NCI-H1930 (cell line): ENCODE data around the gene CDC42EP1.
"Not testable (repeated sequence)": the region's sequence is repeated elsewhere in the genome, so short reads cannot be mapped to it uniquely, and the experiment has no call there.

Experiments
- DNase-seq, 2 experiments: peaks; one replicate each; lab custom pipeline; 2025; lab: John Stamatoyannopoulos, UW

Gene CDC42EP1

DNA sequence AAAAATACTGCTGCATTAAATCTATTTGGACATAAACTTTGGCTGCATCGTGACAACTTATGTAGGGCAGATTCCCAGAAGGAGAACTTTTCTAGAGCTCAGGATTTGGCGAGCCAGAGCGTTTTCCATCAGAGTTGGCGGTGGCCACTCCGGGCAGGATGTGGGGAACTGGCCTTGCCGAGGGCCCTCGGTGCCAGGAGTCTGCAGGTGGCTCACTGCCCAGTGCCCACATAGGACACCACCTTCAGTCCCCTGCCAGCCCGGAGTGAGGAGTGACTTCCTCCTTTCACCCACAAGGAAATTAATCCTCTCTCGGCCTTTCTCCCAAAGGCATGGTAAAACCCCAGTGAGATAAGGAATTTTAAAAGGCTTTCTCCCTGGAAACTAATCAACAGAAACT lies 21.2 kb downstream of the CDC42EP1 start:
- no peak for DNase-seq

DNA sequence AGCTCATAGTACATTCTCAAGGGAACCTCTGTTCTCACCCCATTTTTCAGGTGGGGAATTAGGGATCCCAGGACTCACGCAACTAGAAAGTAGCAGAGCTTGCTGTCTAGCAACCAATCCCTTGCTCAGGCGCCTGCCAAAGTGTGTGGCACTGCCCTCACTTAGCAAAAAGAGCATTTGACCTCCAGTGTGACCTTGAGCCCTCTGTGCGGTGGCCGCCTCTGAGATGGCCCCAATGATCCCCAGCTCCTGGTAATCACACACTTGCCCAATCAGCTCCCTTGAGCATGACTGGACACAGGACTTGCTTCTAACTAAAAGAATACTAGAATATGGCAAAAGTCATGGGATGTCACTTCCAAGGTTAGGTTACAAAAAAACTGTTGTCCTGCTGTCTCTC lies 22.2 kb downstream of the CDC42EP1 start:
- no peak for DNase-seq

DNA sequence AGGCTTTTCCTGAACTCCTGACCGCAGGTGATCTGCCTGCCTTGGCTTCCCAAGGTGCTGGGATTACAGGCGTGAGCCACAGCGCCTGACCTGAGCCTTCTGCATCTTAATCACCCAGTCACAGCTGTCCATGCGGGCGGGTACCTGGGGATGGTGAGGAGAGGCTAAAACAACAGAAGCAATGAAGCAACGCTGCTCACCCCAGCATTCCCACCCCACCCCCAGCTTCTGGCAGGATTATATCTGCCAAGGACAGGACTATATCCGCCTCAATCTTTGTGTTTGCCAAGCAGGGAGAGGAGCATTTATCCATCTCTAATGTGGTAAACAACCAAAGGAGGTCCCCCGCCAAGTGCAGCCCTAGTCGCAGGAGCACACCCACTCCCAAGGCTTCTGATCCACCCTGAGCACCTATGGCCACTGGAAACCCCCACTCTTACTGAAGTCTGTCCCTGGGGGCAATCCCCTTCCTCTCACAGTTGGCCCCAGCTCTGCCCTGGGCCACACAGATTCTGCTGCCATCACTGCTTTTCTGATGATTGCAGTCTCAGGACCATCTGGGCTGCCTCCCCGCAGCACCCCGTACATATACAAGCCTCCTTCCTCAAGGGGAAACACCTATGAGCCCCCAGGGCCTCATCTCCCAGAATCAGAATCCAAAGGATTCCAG lies 28.4 kb downstream of the CDC42EP1 start:
- no peak for DNase-seq

DNA sequence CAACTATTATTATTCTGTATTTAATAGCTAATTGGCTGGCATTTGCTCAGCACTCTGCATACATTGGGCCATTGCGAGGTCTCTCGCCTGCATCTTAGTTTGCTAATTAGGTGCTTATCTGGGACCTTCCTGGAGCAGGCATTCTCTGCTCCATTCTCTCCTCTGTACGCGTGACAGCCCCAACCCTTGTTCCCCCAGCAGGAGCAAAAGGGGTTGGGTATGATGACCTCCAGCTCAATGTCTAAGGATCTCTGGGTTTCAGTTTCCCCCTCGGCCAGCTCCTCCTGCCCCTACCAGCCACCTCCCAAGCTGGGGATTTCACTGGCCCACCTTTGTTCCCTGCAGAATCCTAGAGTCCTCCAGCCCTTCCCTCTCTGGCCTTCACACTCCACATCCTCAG lies 29.4 kb downstream of the CDC42EP1 start:
- no peak for DNase-seq

DNA sequence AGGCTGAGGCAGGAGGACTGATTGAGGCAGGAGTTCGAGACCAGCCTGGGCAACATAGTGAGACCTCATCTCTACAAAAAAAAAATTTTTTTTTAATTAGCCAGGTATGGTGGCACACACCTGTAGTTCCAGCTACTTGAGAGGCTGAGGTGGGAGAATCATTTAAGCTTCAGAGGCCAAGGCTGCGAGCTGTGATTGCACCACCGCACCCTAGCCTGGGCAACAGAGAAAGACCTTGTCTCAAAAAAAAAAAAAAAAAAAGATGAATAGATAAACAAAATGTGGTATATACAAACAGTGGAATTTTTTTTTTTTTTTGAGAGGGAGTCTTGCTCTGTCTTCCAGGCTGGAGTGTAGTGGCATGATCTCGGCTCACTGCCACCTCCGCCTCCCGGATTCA lies 30.8 kb downstream of the CDC42EP1 start:
- not testable (repeated sequence) for DNase-seq

DNA sequence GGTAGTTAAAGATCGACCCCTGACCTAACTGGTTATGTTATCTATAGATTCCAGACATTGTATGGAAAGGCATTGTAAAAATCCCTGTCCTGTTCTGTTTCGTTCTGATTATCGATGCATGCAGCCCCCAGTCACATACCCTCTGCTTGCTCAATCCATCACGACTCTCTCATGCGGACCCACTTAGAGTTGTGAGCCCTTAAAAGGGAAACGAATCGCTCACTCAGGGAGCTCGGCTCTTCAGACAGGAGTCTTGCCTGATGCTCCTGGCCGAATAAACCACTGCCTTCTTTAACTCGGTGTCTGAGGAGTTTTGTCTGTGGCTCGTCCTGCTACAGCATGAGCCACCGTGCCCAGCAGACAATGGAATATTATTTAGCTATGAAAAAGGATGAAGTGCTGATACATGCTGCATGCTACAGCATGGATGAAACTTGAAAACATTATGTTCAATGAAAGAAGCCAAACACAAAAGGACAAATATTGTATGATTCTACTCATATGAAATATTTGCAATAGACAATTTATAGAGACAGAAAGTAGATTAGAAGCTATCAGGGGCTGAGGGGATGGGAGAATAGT lies 31.6 kb downstream of the CDC42EP1 start:
- DNase-seq: no peak

DNA sequence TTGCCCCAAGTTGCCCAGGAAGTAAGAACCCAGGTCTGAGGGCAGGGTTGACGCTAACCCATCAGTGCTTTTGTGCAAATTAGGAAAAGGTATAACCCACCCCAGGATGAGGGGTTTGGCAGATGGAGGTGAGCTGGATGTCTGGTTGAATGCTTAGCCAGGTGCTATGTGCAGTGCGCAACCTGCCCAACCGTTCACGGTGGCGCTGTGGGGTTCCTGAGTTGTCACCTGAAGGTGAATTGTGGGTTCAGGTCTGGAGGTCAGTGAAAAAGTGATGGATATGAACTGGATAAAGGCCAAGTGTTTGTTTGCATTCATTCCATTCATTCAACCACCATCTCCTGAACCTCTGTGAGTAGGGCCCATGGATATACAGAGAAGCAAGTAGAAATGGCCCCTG lies 34.0 kb downstream of the CDC42EP1 start:
- DNase-seq: no peak

DNA sequence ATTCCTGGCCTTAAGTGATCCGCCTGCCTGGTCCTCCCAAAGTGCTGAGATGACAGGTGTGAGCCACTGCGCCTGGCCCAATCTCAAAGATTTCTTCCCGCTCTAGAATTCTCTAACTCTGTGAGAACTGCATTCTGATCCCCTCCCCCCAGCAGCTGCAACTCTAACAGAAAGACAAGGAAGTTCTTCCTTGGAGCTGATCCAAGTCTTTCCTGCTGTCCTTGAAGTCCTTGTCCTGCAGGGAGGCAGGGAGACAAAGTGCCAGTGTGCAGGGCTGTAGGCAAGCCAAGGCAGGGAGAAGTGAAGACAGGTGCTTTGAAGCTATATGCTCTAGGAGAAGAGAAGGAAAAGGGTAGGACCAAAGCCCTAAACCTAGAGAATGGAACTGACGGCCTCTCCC lies 38.9 kb downstream of the CDC42EP1 start:
- no peak for DNase-seq

DNA sequence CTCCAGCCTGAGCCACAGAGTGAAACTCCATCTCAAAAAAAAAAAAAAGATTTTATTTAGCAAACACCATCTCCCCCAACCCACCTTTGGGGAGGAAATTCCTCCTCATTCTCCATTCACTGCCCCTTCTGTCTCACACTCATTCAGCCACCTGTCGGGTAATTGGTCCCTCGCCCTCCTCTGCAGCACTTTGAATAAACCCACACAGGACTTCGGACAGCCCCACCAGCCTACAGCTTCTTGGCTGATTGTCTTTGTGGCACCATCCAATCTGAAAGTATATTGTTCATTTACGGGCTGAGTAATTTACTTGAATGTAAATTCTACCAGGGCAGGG lies 40.9 kb downstream of the CDC42EP1 start:
- DNase-seq: no peak

DNA sequence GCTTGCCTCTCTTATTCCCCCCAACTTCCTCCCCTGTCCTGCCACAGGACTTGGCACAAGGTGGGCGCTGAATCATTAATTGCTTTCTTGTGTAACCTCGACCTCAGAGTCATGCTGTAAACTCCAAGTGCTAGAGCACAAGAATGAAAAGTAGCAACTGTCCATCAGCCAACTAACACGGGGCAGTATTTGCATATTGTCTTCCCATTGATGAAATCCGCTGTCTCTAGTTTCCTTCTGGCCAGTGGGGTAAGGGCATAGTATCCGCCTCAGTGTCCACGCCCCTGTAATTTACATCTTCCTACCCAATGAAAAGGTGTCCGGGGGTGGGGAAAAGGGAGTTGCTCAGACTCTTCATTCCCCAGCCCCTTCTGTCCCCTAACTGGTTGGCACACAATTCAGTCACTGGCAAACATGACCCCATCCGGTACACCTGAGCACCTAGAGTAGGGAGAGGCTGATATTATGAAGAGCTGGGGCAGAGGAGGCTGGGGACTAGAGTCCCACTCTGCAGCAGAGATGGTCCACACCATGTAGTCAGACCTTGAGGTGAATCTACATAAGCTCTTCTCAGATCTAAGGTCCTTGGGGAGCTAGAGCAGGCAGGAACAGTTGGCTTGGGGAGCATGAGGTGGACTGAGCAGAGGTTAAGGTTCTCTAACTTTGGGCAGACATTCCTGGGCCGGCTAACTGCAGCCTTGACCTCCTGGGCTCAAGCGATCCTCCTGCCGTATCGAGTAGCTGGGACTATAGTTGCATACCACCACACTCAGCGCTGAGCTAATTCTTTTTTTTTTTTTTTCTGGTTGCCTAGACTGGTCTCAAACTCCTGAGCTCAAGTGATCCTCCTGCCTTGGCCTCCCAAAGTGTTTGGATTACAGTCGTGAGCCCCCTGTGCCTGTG lies 41.5 kb downstream of the CDC42EP1 start:
- no peak for DNase-seq

DNA sequence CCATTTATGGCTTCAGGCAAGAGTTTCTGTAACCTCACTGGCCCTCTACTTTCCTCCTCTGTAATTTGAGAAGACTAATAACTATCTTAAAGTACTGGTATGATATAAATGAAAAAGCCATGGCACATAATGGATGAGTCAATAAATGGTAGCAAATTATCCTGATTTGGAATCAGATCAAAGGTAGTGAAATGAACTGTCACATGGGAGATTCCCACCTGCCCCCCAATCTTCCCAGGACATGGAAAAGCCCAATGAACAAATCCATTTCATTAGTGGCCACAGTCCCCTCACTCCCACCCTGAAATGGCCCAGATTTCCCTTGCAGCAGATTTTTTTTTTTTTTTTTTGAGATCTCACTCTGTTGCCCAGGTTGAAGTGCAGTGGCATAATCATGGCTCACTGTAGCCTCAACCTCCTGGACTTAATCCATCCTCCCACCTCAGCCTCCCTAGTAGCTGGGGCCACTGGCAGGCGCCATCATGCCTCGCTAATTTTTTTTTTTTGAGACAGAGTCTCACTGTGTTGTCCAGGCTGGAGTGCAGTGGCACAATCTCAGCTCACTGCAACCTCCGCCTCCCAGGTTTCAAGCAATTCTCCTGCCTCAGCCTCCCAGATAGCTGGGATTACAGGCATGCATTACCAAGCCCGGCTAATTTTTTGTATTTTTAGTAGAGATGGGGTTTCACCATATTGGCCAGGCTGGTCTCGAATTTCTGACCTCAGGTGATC lies 42.4 kb downstream of the CDC42EP1 start:
- DNase-seq: not testable (repeated sequence)

DNA sequence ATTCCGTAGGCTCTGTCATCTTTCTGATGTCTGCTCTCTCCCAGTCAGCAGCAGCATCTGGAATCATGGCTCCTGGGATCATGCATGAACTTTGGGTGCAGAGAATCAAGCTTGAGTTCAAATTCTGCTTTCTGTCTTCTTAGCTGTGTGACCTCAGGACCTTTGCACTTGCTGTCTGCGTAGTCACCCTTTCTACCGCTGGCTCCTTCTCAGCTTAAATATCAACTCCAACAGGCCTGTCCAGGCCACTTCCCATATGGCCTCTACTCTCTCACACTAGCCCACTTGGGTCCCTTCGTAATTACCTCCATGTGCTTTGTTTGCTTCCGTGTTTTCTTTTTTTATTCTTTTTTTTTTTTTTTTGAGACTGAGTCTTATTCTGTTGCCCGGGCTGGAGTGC lies 43.8 kb downstream of the CDC42EP1 start:
- DNase-seq: no peak

DNA sequence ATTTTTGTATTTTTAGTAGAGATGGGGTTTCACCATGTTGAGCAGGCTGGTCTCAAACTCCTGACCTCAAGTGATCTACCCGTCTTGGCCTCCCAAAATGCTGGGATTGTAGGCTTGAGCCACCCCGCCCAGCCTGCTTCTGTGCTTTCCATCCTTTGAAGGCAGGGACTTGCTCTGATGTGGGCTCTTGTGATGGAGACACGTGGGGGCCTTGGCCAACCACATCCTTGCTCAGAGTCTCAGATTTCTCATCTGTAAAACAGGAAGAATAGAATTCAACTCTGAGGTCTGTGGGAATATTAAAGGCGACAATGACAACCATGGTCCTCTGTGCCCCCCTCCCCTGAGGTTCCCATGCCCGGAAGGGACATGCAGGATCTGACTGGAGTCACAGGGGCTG lies 44.6 kb downstream of the CDC42EP1 start:
- no peak for DNase-seq

DNA sequence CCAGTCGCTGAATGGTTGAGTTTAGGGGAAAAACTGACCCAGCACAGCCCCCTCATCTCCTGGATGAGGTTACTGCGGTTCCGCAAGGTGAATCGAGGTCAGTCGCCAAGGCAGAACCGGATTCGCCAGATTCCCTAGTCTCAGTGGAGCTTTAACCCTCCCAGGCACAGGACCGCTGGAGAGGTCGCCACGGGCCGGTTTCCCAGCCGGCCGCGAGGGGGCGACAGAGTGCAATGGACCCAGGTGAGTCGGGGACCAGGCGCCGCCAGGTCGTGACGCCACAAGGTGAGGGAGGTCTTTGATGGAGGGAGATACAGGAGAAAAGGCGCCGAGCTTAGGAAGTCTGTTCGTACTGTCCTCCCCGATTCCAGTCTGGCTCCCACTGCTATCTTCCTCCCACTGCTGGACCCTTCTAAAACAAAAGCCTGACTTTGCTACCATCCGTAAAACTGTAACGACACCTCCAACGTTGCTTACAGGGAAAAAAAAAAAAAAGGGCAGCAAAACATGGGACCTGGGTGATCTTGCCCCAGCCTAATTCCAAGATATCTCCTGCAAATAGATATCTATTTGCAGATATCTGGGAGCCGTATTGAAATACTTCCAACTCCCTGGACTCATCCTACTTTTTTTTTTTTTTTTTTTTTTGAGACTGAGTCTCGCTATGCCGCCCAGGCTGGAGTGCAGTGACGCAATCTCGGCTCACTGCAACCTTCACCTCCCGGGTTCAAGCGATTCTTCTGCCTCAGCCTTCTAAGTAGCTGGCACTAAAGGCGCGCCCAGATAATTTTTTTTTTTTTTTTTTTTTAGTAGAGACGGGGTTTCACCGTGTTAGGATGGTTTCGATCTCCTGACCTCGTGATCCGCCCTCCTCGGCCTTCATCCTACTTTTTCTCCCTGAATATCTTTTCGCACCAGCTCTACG lies 47.0 kb downstream of the CDC42EP1 start:
- DNase-seq: peak; percentile 89 to 91

DNA sequence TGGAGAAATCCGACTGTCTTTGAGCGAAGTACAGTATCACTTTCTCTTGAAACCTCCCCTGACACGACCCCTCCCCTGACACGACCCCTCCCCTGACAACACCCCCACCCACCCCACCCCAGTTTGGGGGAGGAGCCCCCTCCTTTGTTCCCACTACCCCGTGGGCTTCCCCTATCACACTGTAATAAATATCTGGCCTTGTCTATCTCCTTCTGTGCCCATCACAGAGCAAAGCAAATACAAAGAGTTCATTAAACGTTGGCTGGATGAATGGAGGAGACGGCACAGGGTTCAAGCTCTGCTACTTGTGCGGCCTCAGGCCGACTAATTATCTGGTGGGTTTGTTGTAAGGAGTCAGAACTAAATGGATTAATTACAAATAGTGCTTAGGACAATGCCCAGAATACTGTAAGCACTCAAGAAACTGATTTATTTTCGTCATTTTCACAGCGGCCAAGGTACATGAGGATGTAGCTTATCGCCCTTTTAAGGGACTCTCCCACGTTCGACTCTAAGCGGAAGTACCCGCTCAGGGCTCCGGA lies 47.7 kb downstream of the CDC42EP1 start:
- no peak for DNase-seq

DNA sequence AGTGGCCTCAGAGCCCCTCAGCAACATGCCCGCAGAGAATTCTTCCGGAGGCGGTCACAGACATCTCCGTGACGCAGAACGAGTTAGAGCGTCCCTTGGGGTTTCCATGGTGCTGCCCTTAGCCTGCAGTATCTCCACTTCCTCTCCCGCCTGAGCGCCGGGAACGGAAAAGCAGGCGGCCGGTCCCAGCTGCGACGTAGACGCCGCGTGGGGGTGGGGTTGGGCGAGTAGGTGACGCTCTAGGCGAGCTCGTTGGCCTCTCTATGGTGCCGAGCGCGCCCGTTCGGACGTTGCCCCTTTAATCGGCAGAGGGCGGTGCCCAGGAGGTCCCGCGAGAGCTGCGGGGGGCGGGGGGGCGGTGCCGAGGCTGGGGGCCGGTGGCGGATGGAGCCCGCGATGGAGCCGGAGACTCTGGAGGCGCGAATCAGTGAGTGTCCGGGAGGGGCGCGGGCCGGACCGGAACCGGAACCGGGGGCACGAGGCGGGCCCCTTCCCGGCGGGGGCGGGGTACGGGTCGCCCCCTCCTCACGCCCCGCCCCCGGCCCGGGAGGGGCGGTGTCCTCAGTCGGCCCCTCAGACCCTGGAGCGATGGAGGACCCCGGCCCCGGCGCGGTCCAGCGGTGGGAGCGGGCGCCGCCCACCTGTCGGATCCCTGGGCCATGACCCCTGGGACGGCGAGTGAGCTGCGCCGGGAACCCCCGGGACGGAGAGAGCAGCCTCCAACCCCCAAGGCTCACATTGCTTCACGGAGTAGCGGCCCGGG lies 48.4 kb downstream of the CDC42EP1 start, which contains the start of gene GGA1:
Gene GGA1 (plus strand): TSS at position 358 of the 763 bp plus-strand sequence. CDS start 27 bp downstream, at position 385.
- peak; percentile 97 for DNase-seq

DNA sequence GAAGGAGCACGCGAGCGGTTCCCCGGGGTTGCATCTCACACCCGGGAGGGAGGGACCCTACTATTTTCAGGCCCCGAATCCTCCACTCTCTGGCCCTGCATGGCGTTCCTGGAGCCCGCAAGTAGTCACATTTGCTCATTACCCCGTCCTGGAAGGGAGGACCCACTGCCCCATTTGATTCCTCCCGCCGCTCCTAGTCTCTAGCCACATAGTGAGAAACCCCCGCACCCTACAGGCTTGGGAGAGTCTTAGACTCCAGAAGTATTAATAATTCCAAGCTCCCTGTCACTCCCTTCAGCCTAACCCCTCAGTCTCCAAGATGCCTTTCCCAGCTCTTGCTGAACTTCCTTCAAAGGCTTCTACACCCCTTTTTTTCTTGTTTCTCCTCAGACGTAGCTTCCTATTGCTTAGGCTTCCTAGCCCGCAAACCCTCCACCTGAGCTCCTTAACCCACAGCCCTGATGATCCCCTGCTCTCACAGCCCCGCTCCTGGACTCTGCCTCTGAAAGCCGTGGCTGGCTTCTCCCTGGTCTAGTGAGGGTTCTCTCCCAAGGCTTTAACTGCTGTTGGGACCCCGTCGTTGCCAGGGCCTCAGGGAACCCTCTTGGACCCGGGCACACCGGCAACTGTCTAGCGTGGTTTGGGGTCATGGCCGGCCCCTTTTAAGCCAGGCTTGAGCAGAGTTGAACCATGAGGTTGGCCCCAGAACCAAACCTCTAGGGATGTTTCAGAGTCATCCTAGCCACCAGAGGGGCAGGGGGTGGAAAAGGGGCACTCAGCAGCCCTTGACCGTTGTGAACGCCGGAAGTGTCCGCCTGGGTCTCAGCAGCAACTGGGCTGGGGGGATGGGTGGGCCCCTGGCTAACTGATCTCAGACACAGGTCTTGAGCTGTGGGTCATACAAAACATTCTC lies 49.2 kb downstream of the CDC42EP1 start:
- DNase-seq: no peak

DNA sequence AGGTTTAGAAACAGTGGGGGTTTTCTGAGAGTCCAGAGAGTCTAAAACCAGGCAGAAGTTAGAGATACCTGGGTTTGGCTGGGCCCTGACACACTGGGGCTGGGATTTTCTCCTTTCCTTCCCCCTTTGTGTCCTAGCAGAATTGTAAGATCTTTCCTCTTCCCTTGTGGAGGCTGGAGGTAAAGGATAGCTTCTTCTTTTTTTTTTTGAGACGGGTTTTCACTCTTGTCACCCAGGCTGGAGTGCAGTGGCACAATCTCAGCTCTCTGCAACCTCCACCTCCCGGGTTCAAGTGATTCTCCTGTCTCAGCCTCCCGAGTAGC lies 49.8 kb downstream of the CDC42EP1 start:
- not testable (repeated sequence) for DNase-seq

DNA sequence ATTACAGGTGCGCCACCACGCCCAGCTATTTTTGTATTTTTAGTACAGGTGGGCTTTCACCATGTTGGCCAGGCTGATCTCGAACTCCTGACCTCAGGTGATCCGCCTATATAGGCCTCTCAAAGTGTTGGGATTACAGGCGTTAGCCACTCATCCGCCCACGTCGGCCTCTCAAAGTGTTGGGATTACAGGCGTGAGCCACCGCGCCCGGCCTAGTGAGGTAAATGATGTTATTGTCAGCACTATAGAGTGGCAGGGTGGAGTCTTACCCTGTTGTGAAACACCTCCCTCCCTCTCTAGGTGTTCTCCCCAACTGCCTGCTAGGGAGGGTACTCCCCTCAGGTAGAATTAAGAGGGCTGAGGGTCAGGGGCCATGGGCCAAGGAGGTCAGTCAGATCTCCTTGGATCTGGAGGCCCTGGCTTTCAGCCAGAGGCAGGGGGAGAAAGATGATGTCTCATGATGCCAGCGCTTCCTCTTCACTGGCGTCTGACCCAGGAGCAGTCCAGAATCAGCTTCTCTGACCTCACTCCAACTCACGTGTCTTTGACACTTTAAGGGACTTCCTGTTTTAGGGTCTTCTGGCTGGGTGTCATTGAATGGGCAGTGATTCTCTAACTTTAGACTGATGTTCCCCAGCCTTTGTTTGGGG lies 50.3 kb downstream of the CDC42EP1 start:
- DNase-seq: no peak
